Activated T-helper 1 cell treated with anti-CD3 and anti-CD28 coated beads, Interleukin-2, amount 50 U/mL, for 16 hours (primary cell): ENCODE measurements around the gene IKZF3.
A peak's percentile ranks its signal among the peaks of the same experiment; 100 is the strongest.
"Not testable (repeated sequence)": the region's sequence is repeated elsewhere in the genome, so short reads cannot be mapped to it uniquely, and the experiment has no call there.

ENCODE experiments used
- DNase-seq, 2 donors: peaks; one replicate each; pipeline ENCODE4 v3.0.0-alpha.2; 2020; ENCODE audit warnings: low read depth in 1 of 2, low spot score in 1 of 2

Gene IKZF3

GRCh38 chr17:39757176-39757662, 106.9 kb downstream of the IKZF3 start:
- no peak for DNase-seq

GRCh38 chr17:39756380-39757079, 107.6 kb downstream of the IKZF3 start:
- DNase-seq, result no peak

DNA sequence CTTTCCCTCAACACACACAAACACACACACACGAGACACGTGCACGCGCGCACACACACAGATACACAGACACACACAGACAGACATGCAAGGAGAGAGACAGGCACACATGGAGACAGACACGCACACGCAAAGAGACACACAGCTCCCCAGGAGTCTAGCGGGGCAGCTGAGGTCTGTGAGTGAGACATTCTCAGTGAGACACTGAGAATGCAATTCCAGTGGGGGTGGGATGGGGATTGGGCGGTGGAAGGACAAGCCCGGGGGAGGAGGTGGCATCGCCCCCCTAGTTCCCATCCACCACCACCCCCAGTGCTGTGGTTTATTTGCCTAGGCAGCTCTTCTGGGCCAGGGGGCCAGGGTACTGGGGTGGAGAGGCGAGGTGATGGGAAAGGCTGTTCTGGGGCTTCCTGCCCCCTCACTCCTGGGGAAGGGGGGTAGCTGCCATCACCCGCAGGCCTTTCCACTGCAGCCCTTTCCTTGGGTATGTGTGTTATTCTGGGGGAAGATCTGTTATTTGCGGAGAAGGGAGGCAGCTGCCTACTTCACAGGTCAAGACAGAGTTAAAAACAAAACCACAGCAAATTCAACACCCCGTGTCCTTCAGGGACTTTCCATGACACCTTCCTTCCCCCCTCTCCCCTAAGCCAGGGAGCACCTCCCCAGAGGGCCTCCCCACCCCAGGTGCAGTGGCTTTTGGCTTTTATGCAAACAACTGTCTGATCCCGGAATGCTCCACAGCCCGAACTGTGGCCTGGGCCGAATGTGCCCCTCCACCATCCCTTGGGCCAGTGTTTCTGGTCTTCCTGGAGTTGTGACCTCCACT, 108.3 kb downstream of the IKZF3 start:
- DNase-seq, result peak in 1 of 2 donors; percentile 44

GRCh38 chr17:39754958-39755553, 109.1 kb downstream of the IKZF3 start:
- DNase-seq, result no peak

- DNase-seq, result peak; percentile 91 to 95
Observed at GRCh38 chr17:39754161-39754957, 109.8 kb downstream of the IKZF3 start.

GRCh38 chr17:39753514-39754160, 110.5 kb downstream of the IKZF3 start:
- peak in 1 of 2 donors; percentile 36 for DNase-seq

DNA sequence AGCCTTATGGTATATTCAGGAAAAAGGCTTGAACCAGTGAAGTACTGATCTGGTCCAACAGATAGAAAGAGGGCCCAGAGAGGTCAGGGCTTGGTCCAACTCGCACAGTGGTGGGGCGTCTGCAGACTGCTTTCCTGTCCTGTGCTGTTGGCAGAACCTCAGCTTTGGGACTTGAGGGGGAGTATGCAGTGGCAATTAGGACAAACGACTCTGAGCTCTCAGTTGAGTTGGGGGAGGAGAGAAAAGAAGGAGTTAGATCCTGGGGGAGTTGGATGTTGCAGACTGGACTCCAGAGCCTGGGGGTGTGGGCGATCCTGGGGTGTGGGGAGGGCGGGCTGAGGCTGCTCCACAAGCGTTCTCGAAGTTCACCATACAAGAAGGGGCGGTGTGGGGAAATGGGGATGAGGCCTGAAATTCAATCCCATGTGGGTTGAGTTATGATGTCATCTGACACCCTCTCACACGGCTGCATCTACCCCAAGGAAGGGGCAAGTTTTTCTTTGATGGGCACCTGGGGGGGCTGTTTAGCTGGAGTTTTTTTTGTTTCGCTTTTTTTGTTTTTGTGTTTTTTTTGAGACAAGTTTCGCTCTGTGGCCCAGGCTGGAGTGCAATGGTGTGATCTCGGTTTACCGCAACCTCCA, 111.8 kb downstream of the IKZF3 start:
- DNase-seq, result no peak

DNA sequence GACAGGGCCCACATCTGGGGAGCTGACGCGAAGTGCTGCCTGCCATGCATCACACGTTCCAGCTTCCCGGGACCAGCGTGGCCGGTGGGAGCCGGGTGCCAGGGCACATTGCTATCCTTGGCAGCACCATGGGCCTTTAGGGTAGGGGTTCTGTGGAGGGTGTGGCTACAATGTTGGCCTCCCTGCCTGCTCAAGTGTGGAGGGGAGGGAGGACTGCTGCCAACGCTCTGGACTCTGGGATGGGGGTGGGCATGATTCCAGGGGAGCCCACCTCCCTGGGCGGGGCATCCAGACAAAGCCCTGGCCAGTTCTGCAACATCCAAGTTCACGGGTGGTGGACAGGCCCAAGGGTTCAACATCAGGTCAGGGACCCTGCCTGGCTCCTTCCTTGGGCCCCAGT, 112.5 kb downstream of the IKZF3 start:
- DNase-seq, result no peak

GRCh38 chr17:39751016-39751543, 113.0 kb downstream of the IKZF3 start:
- no peak for DNase-seq

DNA sequence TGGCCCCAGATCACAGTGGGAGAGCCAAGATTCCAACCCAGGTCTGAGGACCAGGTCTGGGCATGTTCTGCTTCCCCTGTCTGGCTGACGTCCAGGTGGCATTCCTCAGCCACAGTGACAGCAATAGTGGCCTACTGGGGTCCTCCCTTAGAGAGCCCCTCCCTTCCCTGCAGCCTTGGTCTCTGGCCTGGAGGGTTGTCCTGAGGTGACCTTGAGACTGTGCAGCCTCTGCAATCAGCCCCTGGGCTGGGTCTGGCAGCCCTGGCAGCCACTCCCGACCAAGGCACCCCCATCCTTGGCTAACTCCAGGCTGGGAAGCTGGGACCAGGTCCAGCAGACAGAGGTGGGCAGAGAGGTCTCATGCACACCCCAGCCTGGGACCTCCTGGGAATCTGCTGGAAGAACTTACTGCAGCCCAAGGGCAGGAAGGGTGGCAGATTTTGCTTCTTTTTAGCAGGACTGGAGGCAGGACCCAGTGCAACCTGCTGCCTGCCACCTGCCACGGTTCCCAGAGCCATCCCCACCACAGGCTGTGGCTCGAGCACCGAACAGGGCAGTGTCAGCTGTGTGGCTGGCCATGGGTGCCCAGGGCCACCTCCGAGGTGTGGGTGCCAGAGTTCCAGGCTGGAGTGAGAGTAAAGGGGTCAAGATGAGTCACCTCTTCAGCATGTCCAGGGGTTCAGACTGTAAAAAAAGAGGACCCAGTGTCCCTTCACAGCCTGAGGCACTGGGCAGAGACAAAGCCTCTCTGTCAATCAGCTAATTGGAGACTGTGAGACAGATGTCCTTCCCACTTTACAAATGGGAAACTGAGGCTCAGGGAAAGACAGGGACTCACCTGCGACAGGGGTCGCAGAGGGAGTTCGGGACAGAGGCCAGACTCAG, 113.7 kb downstream of the IKZF3 start:
- DNase-seq, result no peak

DNA sequence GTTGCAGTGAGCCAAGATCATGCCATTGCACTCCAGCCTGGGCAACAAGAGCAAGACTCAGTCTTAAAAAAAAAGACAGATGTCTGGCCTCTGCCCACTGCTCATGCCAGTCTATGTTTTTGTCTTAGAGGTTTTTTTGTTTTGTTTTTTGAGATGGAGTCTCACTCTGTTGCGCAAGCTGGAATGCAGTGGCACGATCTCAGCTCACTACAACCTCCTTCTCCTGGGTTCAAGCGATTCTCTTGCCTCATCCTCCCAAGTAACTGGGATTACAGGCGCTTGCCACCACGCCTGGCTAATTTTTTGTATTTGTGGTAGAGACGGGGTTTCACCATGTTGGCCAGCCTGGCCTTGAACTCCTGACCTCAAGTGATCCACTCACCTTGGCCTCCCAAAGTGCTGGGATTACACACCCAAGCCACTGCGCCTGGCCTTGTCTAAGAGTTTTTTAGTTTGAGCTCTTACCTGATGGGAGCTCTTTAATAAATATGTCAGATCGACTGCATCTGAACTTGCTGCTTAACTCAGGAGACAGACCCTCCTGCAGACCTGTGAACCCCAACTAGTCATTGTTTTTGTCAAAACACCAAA, 115.6 kb downstream of the IKZF3 start:
- not testable (repeated sequence) for DNase-seq

DNA sequence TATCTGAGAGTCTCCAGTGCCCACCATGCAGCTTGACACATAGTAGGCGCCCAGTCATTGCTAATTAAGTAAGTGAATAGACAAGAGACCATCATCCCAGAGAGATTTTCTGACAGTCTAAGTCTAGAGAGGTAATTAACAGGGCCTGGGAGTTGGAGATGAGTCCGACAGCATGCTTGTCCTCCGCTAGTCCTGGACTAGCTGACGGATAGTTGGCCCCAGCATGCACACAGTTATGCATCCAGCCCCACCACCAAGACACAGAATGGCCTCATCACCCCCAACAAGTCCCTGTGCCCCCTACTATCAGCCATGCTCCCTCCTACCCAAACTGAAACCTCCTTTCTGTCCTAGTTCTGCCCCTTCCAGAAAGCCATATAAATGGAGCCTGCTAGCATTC, 116.4 kb downstream of the IKZF3 start:
- DNase-seq, result no peak

DNA sequence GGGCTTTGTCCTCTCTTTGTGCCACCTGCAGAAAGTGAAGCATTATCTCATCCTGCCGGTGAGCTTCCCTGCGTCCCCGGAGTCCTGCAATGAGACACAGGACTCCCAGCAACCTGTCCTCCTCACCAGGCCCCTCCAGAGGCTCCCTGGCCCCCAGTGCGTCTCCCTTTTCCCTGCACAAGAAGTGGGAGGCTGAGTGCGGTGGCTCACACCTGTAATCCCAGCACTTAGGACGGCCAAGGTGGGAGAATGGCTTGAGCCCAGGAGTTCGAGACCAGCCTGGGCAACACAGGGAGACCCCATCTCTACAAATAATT, 118.0 kb downstream of the IKZF3 start:
- no peak for DNase-seq

DNA sequence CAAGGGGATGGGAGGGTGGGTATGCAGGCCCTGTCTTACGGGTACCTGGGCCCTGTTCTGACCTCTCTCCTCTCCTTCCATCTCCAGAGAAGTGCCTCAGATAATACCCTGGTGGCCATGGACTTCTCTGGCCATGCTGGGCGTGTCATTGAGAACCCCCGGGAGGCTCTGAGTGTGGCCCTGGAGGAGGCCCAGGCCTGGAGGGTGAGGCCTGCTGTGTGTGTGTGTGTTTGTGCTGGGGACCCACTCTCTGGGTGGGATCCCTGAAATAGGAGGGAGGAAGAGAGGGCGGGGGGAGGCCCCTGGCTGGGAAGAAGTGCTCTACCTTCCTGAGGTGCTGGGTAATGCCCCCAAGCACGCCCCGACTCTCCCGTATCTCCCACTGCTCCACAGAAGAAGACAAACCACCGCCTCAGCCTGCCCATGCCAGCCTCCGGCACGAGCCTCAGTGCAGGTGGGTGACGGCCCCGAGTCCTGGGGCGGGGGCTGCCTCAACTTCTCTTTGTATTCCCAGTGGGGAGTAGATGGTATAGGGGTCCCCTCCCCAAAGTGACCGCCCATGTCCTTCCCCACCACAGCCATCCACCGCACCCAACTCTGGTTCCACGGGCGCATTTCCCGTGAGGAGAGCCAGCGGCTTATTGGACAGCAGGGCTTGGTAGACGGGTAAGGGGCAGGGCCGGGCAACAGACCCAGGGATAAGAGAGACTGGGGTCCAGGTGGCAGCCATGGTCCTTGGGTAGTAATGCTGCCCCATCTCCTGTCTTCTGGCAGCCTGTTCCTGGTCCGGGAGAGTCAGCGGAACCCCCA, 118.6 kb downstream of the IKZF3 start:
- DNase-seq, result no peak

DNA sequence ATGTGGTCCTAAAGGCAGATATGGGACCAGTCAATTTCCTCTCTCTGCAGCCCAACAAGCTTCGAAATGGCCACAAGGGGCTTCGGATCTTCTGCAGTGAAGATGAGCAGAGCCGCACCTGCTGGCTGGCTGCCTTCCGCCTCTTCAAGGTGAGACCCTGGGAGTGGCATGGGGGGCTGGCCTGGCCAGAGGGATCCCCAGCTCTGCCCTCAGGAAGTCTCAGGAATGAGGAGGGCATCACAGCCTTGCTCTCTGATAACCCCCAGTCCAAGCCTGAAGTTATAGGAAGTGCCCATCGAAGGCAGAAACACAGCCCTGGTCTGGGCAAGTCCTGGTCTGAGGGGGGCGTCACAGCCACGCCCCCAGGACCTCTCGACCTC, 119.3 kb downstream of the IKZF3 start:
- no peak for DNase-seq

DNA sequence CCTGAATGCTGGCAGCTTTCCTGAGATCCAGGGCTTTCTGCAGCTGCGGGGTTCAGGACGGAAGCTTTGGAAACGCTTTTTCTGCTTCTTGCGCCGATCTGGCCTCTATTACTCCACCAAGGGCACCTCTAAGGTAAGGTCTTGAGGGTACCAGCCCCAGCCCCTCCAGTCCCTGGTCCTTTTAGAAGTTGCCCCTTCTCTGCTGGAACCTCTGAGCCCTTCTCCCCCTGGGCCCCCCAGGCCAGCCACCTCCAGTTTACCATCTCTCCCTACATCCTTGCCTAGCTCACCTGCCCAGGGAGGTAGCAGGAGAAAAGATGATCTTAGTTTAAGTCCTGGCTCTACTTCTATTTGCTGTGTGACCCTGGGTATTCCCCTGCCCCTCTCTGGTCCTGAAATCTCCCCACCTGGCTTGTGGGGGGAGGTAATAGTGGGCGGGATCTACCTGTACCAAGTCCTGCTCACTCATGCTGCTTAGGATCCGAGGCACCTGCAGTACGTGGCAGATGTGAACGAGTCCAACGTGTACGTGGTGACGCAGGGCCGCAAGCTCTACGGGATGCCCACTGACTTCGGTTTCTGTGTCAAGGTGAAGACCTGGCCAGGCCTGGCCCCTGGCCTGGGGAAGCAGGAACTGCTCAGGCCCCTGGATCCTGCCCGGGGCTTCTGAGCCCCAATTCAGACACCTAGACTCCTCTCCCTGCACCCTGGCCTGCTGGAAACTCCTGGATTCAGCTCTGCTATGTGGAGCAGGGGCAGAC, 119.9 kb downstream of the IKZF3 start:
- no peak for DNase-seq

DNA sequence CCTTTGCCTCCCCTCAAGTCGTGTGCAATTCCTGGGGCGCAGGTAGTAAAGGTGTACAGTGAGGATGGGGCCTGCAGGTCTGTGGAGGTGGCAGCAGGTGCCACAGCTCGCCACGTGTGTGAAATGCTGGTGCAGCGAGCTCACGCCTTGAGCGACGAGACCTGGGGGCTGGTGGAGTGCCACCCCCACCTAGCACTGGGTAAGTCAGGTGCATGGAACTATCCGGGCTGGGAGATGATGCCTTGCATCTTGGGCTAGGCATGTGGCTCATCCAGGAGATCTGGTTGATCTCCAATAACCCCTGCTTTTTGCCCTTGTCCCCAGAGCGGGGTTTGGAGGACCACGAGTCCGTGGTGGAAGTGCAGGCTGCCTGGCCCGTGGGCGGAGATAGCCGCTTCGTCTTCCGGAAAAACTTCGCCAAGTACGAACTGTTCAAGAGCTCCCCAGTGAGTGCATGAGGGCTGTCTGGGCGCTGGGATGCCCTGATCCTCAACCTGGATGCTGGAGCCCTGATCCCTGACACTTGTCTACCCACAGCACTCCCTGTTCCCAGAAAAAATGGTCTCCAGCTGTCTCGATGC, 121.2 kb downstream of the IKZF3 start:
- DNase-seq, result no peak
